ENCODE results near the gene SRPX2.

DNA sequence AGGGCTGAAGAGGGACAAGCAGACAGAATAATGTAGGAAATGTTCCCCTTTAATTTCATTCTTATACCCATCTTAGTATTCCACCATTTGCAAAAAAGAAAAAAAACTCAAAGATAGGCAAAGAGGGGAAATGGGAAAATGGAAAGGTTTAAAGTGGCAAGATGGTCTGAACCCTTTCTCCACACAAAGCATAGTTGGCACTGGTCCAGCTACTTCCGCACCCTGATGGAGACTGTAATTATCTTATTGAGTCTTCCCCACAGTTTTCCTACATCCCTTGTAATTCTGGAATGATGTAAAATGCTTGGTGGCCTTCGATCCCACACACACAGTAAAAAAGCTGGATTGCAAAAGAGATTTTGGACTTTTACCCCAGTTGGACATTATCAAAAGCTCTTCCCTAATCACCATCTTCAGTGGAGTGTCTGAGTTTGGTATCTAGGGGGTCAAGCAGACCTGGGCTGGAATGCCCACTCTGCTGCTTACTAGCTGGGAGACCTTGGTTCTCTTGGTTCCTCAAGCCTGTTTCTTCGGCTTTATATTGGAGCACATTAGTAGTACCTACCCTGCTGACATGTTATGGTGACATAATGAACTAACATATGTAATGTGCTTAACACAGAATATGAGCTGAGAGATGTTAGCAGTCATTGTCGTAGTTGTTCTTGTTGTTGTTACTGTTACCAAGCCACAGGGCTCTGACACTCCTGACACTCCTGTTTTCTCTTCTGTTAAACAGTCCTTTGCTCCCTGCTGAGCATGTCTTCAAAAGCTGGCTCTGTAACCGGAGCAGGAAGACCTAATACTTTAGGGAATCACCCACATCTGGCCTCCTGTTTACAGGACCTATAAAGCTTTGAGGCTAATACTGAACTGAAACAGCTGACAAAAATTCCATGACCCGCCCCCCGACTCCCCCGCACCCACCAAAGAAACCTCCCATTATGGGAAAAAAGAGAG is 4.7 kb downstream of the SRPX2 start:
- TF ChIP-seq, protein P1, sequence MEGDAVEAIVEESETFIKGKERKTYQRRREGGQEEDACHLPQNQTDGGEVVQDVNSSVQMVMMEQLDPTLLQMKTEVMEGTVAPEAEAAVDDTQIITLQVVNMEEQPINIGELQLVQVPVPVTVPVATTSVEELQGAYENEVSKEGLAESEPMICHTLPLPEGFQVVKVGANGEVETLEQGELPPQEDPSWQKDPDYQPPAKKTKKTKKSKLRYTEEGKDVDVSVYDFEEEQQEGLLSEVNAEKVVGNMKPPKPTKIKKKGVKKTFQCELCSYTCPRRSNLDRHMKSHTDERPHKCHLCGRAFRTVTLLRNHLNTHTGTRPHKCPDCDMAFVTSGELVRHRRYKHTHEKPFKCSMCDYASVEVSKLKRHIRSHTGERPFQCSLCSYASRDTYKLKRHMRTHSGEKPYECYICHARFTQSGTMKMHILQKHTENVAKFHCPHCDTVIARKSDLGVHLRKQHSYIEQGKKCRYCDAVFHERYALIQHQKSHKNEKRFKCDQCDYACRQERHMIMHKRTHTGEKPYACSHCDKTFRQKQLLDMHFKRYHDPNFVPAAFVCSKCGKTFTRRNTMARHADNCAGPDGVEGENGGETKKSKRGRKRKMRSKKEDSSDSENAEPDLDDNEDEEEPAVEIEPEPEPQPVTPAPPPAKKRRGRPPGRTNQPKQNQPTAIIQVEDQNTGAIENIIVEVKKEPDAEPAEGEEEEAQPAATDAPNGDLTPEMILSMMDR (conservative IDR thresholded peaks at IDR 0.05): no peak
- no peak for TF ChIP-seq EZH2 (IDR thresholded peaks at IDR 0.05; ENCODE audit: low read depth)

All from PC-9 (cell line).